T-helper 2 cell treated with Interferon-gamma antibody and Interleukin-4, amounts not matched to agents 5 μg/mL and 100 μg/mL, for 36 hours (primary cell): Measurements from ENCODE around the gene NUFIP2.

ENCODE experiments used
- DNase-seq: peaks from one replicate; pipeline ENCODE4 v3.0.0; 2021; ENCODE audit warnings: low spot score
- H3K27ac Mint-ChIP-seq: one replicate; pipeline ENCODE4 v1.8.0; 2021; ENCODE audit warnings: mild to moderate bottlenecking, mixed read lengths
- H3K27me3 Mint-ChIP-seq: one replicate; pipeline ENCODE4 v1.8.0; 2021; ENCODE audit warnings: low read depth, mixed read lengths
- H3K36me3 Mint-ChIP-seq: one replicate; pipeline ENCODE4 v1.8.0; 2021; ENCODE audit warnings: low read depth, mixed read lengths
- H3K4me1 Mint-ChIP-seq: one replicate; pipeline ENCODE4 v1.8.0; 2021; ENCODE audit warnings: low read depth, mixed read lengths
- H3K4me3 Mint-ChIP-seq: one replicate; pipeline ENCODE4 v1.8.0; 2022; ENCODE audit warnings: mild to moderate bottlenecking, moderate library complexity, mixed read lengths
- H3K9me3 Mint-ChIP-seq: one replicate; pipeline ENCODE4 v1.8.0; 2021; ENCODE audit warnings: mixed read lengths

Gene NUFIP2

GRCh38 chr17:29212681-29213121 is 81.2 kb downstream of the NUFIP2 start:
- Mint-ChIP-seq H3K9me3 (no peaks in the 10 kb centered on the region), H3K4me3 (no peak overlapping the region), H3K36me3 (no peaks in the 10 kb centered on the region), H3K27ac (no peak overlapping the region), H3K4me1 (no peaks in the 10 kb centered on the region), H3K27me3 (peaks cover 5% of the 10 kb centered on the region)
- DNase-seq = no peak

- Mint-ChIP-seq H3K9me3 (no peaks in the 10 kb centered on the region), H3K36me3 (no peaks in the 10 kb centered on the region), H3K27me3 (peaks cover 7% of the 10 kb centered on the region), H3K27ac (no peak overlapping the region), H3K4me1 (no peaks in the 10 kb centered on the region), H3K4me3 (no peak overlapping the region)
- no peak for DNase-seq
Observed at GRCh38 chr17:29212094-29212631, 81.8 kb downstream of the NUFIP2 start.

- Mint-ChIP-seq H3K4me1 (no peaks in the 10 kb centered on the region), H3K4me3 (no peak overlapping the region)
Observed at GRCh38 chr17:29210879-29211278, 83.1 kb downstream of the NUFIP2 start.

GRCh38 chr17:29209073-29209472 is 84.9 kb downstream of the NUFIP2 start:
- no peaks in the 10 kb centered on the region for H3K9me3 Mint-ChIP-seq
- no peaks in the 10 kb centered on the region for H3K36me3 Mint-ChIP-seq
- no peak overlapping the region for H3K4me3 Mint-ChIP-seq
- no peaks in the 10 kb centered on the region for H3K4me1 Mint-ChIP-seq
- peaks cover 13% of the 10 kb centered on the region for H3K27me3 Mint-ChIP-seq
- no peak overlapping the region for H3K27ac Mint-ChIP-seq
- DNase-seq = no peak

More at GRCh38 chr17:29210879-29211278, 83.1 kb downstream of the NUFIP2 start:
- no peaks in the 10 kb centered on the region for H3K36me3 Mint-ChIP-seq
- H3K9me3 Mint-ChIP-seq = no peaks in the 10 kb centered on the region
- no peak for DNase-seq
- H3K27me3 Mint-ChIP-seq = peaks cover 7% of the 10 kb centered on the region
- no peak overlapping the region for H3K27ac Mint-ChIP-seq

- no peak for DNase-seq
- Mint-ChIP-seq H3K4me3 (no peak overlapping the region), H3K27me3 (peaks cover 16% of the 10 kb centered on the region), H3K4me1 (no peaks in the 10 kb centered on the region), H3K36me3 (no peaks in the 10 kb centered on the region), H3K27ac (no peak overlapping the region), H3K9me3 (no peaks in the 10 kb centered on the region)
Observed at GRCh38 chr17:29207975-29208374, 86.0 kb downstream of the NUFIP2 start.
